HG03039 (cell line): ENCODE data around the gene BMPR1B.

ENCODE experiments used
- ATAC-seq: cut with Tn5 transposase; IDR thresholded peaks from one replicate; pipeline ENCODE4 v1.9.1; 2021; ENCODE audit warnings: mild to moderate bottlenecking, moderate library complexity; ENCODE audit not compliant: unreplicated experiment

BMPR1B gene

GRCh38 chr4:95178938-95179337 is 421.2 kb downstream of the BMPR1B start:
- ATAC-seq: no peak

- ATAC-seq: no peak
Measured at GRCh38 chr4:95180531-95181242, 422.9 kb downstream of the BMPR1B start.

- ATAC-seq: no peak
Measured at GRCh38 chr4:95181243-95181995, 423.7 kb downstream of the BMPR1B start.

GRCh38 chr4:95181996-95182306 is 424.2 kb downstream of the BMPR1B start:
- no peak for ATAC-seq

- no peak for ATAC-seq
Measured at GRCh38 chr4:95183656-95184408, 426.1 kb downstream of the BMPR1B start.

GRCh38 chr4:95186666-95187065 is 428.9 kb downstream of the BMPR1B start:
- no peak for ATAC-seq

- no peak for ATAC-seq
Measured at GRCh38 chr4:95188701-95189370, 431.1 kb downstream of the BMPR1B start.

GRCh38 chr4:95190751-95191436 is 433.1 kb downstream of the BMPR1B start:
- no peak for ATAC-seq

GRCh38 chr4:95191537-95191936 is 433.8 kb downstream of the BMPR1B start:
- ATAC-seq: no peak

GRCh38 chr4:95193391-95194224 is 435.9 kb downstream of the BMPR1B start:
- no peak for ATAC-seq

GRCh38 chr4:95197353-95197752 is 439.6 kb downstream of the BMPR1B start:
- no peak for ATAC-seq

GRCh38 chr4:95198961-95199360 is 441.2 kb downstream of the BMPR1B start:
- ATAC-seq: no peak

GRCh38 chr4:95204267-95204844 is 446.6 kb downstream of the BMPR1B start:
- ATAC-seq: no peak

- no peak for ATAC-seq
Measured at GRCh38 chr4:95204873-95205272, 447.1 kb downstream of the BMPR1B start.
